ENCODE results near the gene GUK1.

GRCh38 chr1:228162286-228163006 lies 22.4 kb downstream of the GUK1 start:
- no peak for TF ChIP-seq CTCF (IDR thresholded peaks at IDR 0.05)
- no peak for TF ChIP-seq EP300 (IDR thresholded peaks at IDR 0.05; ENCODE audit: low read depth)
- TF ChIP-seq POLR2AphosphoS5 (IDR thresholded peaks at IDR 0.05) = no peak
